HG03571 (cell line): ENCODE data around the gene RBFOX2.

Experiments
- ATAC-seq: cut with Tn5 transposase; IDR thresholded peaks from one replicate; pipeline ENCODE4 v1.9.1; 2021; ENCODE audit not compliant: unreplicated experiment

Gene RBFOX2

GRCh38 chr22:35947794-35948425, 80.7 kb downstream of the RBFOX2 start:
- no peak for ATAC-seq

GRCh38 chr22:35944458-35944857, 84.2 kb downstream of the RBFOX2 start:
- no peak for ATAC-seq

- ATAC-seq, result no peak
Observed at GRCh38 chr22:35940166-35940565, 88.5 kb downstream of the RBFOX2 start.

GRCh38 chr22:35938226-35938625, 90.4 kb downstream of the RBFOX2 start:
- ATAC-seq, result no peak

GRCh38 chr22:35930933-35931332, 97.7 kb downstream of the RBFOX2 start:
- no peak for ATAC-seq

- no peak for ATAC-seq
Observed at GRCh38 chr22:35928285-35928798, 100.3 kb downstream of the RBFOX2 start.

- no peak for ATAC-seq
Observed at GRCh38 chr22:35923026-35923425, 105.6 kb downstream of the RBFOX2 start.

- no peak for ATAC-seq
Observed at GRCh38 chr22:35921777-35922176, 106.8 kb downstream of the RBFOX2 start.

GRCh38 chr22:35921044-35921443, 107.6 kb downstream of the RBFOX2 start:
- ATAC-seq, result no peak

- no peak for ATAC-seq
Observed at GRCh38 chr22:35919002-35919542, 109.6 kb downstream of the RBFOX2 start.

GRCh38 chr22:35918456-35918855, 110.2 kb downstream of the RBFOX2 start:
- ATAC-seq, result no peak

GRCh38 chr22:35917651-35918050, 111.0 kb downstream of the RBFOX2 start:
- no peak for ATAC-seq

- ATAC-seq, result no peak
Observed at GRCh38 chr22:35915477-35916013, 113.1 kb downstream of the RBFOX2 start.

- no peak for ATAC-seq
Observed at GRCh38 chr22:35914665-35915476, 113.8 kb downstream of the RBFOX2 start.

GRCh38 chr22:35914357-35914664, 114.3 kb downstream of the RBFOX2 start:
- ATAC-seq, result no peak

- no peak for ATAC-seq
Observed at GRCh38 chr22:35913925-35914324, 114.7 kb downstream of the RBFOX2 start.

GRCh38 chr22:35912658-35913057, 116.0 kb downstream of the RBFOX2 start:
- ATAC-seq, result no peak

- ATAC-seq, result no peak
Observed at GRCh38 chr22:35911877-35912276, 116.7 kb downstream of the RBFOX2 start.

- no peak for ATAC-seq
Observed at GRCh38 chr22:35910926-35911325, 117.7 kb downstream of the RBFOX2 start.

- no peak for ATAC-seq
Observed at GRCh38 chr22:35910003-35910769, 118.4 kb downstream of the RBFOX2 start.

- ATAC-seq, result no peak
Observed at GRCh38 chr22:35905894-35906293, 122.7 kb downstream of the RBFOX2 start.
